GM12873 (cell line): ENCODE data around the gene IL36A.

Source experiments
- CTCF ChIP-seq: IDR thresholded peaks from 2 replicates; pipeline ENCODE4 v1.5.1; 2012; ENCODE audit warnings: low read depth, mild to moderate bottlenecking, moderate library complexity, low read length, control low read depth; ENCODE audit not compliant: insufficient read depth; ENCODE audit errors: missing control alignments

The IL36A gene

GRCh38 chr2:113005030-113005509, at the start of gene IL36A:
TSS of gene IL36A (plus strand) at chr2:113005459. CDS start at chr2:113005872, 413 bp downstream.
- TF ChIP-seq CTCF: no peak

- no peak for TF ChIP-seq CTCF
These were observed 47.7 kb upstream of the IL36A start for GRCh38 chr2:112957511-112957910.

GRCh38 chr2:112958428-112959108, 46.7 kb upstream of the IL36A start:
- peak; percentile 86 for TF ChIP-seq CTCF

GRCh38 chr2:112959109-112959812, 46.0 kb upstream of the IL36A start:
- TF ChIP-seq CTCF: no peak

GRCh38 chr2:112960230-112960825, 44.9 kb upstream of the IL36A start:
- TF ChIP-seq CTCF: peak; percentile 4

GRCh38 chr2:112962308-112963175, 42.7 kb upstream of the IL36A start:
- TF ChIP-seq CTCF: no peak
